ENCODE measurements around the gene AKAP8. TPM values are rescaled to one million over a fixed set of nuclear protein-coding genes. Genes with fewer than 3 reads are reported as not detected.
"Not testable (repeated sequence)": the region's sequence is repeated elsewhere in the genome, so short reads cannot be mapped to it uniquely, and the experiment has no call there.

The AKAP8 gene
- total RNA-seq, 4 donors from 2014 or later: 21.8 to 33.2 (median 26.6) TPM

DNA sequence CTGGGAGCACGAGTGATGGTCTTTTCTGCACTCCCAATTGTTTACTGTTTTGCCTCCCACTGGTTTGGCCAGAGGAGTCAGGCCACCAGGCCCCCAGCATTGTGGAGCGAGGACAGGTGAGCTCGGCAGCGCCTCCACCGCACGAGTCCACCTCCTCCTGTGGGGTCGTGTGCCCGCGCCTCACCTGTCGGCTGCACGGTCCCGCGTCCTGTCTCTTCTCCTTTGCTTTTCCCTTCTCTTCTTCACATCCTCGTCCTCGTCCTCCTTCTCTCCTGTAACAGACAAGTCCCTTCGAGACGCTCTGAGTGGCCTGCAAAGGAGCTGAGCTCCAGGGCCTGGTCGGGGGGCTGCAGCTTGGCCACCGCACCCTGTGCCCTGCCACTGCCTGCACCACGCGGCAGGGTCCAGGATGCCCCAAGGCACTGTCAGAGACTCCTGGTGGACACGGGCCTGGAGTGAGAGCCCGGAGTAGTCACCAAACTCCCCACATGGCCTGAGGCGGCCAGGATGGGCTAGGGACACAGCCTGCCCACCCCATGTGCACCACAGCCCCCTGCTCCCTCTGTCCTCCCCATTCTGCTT lies 11.4 kb downstream of the AKAP8 start:
- no peaks in the 10 kb centered on the region for H3K9me3 ChIP-seq
- no peak overlapping the region for H3K4me3 ChIP-seq (replicated peaks in 1 of 3)
- peaks cover 0 to 5% of the 10 kb centered on the region in 2 donors for H3K4me1 ChIP-seq
- intact Hi-C loops (cut with DNase I): no loop called here
- no peak for DNase-seq
- H3K27ac ChIP-seq: no peak overlapping the region
- 96% methylated on average over 24 of the region's 24 CpGs for WGBS, 2 donors
- H3K27me3 ChIP-seq: no peaks in the 10 kb centered on the region
- H3K36me3 ChIP-seq: peaks cover 66 to 76% of the 10 kb centered on the region in 2 donors
- TF ChIP-seq, protein P1, sequence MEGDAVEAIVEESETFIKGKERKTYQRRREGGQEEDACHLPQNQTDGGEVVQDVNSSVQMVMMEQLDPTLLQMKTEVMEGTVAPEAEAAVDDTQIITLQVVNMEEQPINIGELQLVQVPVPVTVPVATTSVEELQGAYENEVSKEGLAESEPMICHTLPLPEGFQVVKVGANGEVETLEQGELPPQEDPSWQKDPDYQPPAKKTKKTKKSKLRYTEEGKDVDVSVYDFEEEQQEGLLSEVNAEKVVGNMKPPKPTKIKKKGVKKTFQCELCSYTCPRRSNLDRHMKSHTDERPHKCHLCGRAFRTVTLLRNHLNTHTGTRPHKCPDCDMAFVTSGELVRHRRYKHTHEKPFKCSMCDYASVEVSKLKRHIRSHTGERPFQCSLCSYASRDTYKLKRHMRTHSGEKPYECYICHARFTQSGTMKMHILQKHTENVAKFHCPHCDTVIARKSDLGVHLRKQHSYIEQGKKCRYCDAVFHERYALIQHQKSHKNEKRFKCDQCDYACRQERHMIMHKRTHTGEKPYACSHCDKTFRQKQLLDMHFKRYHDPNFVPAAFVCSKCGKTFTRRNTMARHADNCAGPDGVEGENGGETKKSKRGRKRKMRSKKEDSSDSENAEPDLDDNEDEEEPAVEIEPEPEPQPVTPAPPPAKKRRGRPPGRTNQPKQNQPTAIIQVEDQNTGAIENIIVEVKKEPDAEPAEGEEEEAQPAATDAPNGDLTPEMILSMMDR (IDR thresholded peaks at IDR 0.05): no peak
- TF ChIP-seq POLR2A (IDR thresholded peaks at IDR 0.05): no peak

DNA sequence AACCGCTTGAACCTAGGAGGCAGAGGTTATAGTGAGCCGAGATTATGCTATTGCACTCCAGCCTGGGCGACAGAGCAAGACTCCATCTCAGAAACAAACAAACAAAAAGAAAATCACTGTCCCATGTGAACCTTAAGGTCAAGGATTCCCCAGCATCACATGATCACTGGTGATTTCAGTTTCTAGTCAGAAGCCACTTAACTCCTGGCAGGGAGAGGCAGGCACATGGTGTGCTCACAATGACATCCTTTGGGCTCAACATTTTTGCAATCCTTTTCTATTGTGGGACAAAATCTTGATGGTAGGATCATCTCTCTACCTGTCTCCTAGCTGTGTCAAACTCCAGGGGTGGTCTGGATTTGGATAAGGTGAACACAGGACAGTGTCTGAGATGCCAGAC lies 12.1 kb downstream of the AKAP8 start:
- peaks cover 0 to 5% of the 10 kb centered on the region in 2 donors for H3K4me1 ChIP-seq
- no peak overlapping the region for H3K4me3 ChIP-seq (replicated peaks in 1 of 3)
- H3K36me3 ChIP-seq: peaks cover 59 to 69% of the 10 kb centered on the region in 2 donors
- intact Hi-C loops (cut with DNase I): no loop called here
- TF ChIP-seq, protein P1 (IDR thresholded peaks at IDR 0.05): no peak
- TF ChIP-seq POLR2A (IDR thresholded peaks at IDR 0.05): peak in 1 of 2 donors; percentile 1
- peak; percentile 17 to 23 for DNase-seq
- 81 to 85% methylated on average over 3 of the region's 3 CpGs for WGBS, 2 donors
- no peaks in the 10 kb centered on the region for H3K27me3 ChIP-seq
- H3K9me3 ChIP-seq: no peaks in the 10 kb centered on the region
- H3K27ac ChIP-seq: no peak overlapping the region

DNA sequence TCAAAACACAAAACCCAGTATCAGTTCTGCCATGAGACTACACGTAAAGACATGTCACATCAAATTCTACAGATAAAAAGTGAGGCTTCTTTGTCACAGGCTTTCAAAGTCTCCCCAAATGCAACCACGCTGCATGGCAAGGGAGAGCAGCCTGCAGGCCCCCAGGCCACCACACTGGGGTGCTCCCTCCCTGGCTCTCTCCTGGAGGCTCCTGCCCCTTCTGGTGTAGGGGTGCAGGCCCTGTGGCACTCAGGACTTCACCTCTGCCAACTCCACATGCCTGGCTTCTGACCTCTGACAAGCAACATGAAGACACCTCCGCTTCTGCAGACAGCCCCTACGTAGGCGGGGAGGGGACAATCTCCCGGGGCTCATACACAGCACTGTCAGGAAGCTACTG lies 14.3 kb downstream of the AKAP8 start:
- 88 to 95% methylated on average over 3 to 4 of the region's 6 CpGs for WGBS, 2 donors
- no peak overlapping the region for H3K27ac ChIP-seq
- TF ChIP-seq POLR2A (IDR thresholded peaks at IDR 0.05): no peak
- TF ChIP-seq, protein P1 (IDR thresholded peaks at IDR 0.05): no peak
- peaks cover 61 to 66% of the 10 kb centered on the region in 2 donors for H3K36me3 ChIP-seq
- no peaks in the 10 kb centered on the region for H3K9me3 ChIP-seq
- peaks cover 0 to 5% of the 10 kb centered on the region in 2 donors for H3K4me1 ChIP-seq
- no peak overlapping the region for H3K4me3 ChIP-seq (replicated peaks in 1 of 3)
- DNase-seq: no peak
- H3K27me3 ChIP-seq: no peaks in the 10 kb centered on the region
- intact Hi-C loops (cut with DNase I): no loop called here

DNA sequence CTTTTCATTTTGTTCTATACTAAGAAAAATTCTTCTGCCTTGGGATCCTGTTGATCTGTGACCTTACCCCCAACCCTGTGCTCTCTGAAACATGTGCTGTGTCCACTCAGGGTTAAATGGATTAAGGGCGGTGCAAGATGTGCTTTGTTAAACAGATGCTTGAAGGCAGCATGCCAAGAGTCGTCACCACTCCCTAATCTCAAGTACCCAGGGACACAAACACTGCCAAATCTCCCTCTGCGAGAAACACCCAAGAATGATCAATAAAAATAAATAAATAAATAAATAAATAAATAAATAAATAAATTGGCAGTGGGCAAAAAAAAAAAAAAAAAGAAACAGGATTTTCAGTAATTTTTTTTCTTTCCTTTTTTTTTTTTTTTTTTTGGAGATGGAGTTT lies 15.8 kb downstream of the AKAP8 start:
- 43 to 61% methylated on average over 3 of the region's 3 CpGs for WGBS, 2 donors
- H3K4me3 ChIP-seq (replicated peaks in 1 of 3); H3K27ac ChIP-seq; DNase-seq; H3K4me1 ChIP-seq; H3K9me3 ChIP-seq; intact Hi-C loops (cut with DNase I); H3K27me3 ChIP-seq: not testable (repeated sequence)
- H3K36me3 ChIP-seq: peaks cover 60 to 64% of the 10 kb centered on the region in 2 donors

DNA sequence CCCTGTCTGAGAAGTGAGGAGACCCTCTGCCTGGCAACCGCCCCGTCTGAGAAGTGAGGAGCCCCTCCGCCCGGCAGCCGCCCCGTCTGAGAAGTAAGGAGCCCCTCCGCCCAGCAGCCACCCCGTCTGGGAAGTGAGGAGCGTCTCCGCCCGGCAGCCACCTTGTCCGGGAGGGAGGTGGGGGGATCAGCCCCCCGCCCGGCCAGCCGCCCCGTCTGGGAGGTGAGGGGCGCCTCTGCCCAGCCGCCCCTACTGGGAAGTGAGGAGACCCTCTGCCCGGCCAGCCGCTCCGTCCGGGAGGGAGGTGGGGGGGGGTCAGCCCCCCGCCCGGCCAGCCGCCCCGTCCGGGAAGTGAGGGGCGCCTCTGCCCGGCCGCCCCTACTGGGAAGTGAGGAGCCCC lies 16.5 kb downstream of the AKAP8 start:
- H3K4me3 ChIP-seq (replicated peaks in 1 of 3); DNase-seq; H3K27me3 ChIP-seq; H3K27ac ChIP-seq; H3K9me3 ChIP-seq; H3K4me1 ChIP-seq; intact Hi-C loops (cut with DNase I): not testable (repeated sequence)
- 100% methylated on average over 2 of the region's 30 CpGs; no CpG with 5 or more reads in 1 of the 2 donors for WGBS, 2 donors
- peaks cover 60 to 64% of the 10 kb centered on the region in 2 donors for H3K36me3 ChIP-seq

DNA sequence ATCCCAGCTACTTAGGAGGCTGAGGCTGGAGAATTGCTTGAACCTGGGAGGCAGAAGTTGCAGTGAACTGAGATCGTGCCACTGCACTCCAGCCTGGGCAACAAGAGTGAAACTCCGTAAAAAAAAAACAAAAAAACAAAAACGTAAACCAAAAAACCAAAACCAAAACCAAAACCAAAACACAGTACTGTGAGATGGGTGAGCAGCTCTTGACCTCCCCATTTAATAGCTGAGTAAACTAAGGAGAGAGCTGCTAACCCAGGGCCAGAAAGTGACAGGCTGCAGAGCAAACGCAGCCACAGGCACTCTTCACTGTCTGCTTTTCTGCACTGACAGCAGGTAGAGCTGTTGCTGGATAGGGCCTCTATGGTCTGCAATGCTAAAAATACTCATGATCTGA lies 19.6 kb downstream of the AKAP8 start:
- peaks cover 63 to 64% of the 10 kb centered on the region in 2 donors for H3K36me3 ChIP-seq
- DNase-seq; H3K27me3 ChIP-seq; intact Hi-C loops (cut with DNase I); H3K4me1 ChIP-seq; H3K9me3 ChIP-seq; H3K27ac ChIP-seq; H3K4me3 ChIP-seq (replicated peaks in 1 of 3): not testable (repeated sequence)
- 79 to 87% methylated on average over 4 of the region's 4 CpGs for WGBS, 2 donors

Data from thyroid gland (tissue), 4 donors.